K562 (cell line): ENCODE results near the gene CDC45. TPM values are rescaled to one million over a fixed set of nuclear protein-coding genes. Genes with fewer than 3 reads are reported as not detected.

Experiments used
- ARNT ChIP-seq, 2 experiments: fragments of 450-650 bp; IDR thresholded peaks; 2 replicates each; pipeline ENCODE4 v1.6.1; 2016; ENCODE audit warnings: mild to moderate bottlenecking in 1 of 2
- BRF1 ChIP-seq: IDR thresholded peaks from 3 replicates; pipeline ENCODE4 v1.6.1; 2011; ENCODE audit warnings: borderline replicate concordance, mild to moderate bottlenecking; ENCODE audit not compliant: insufficient read length; ENCODE audit errors: extremely low read depth
- C11orf30 ChIP-seq: fragments of 450-650 bp; IDR thresholded peaks from 2 replicates; pipeline ENCODE4 v1.6.1; 2016; ENCODE audit warnings: low read depth, mild to moderate bottlenecking
- CBFA2T3 ChIP-seq: fragments of 450-650 bp; IDR thresholded peaks from 2 replicates; pipeline ENCODE4 v1.6.1; 2017
- ELK3 ChIP-seq: fragments of 450-650 bp; formaldehyde crosslinking; IDR thresholded peaks from 2 replicates; pipeline ENCODE4 v1.4.0; 2020; ENCODE audit warnings: mild to moderate bottlenecking
- HIVEP1 ChIP-seq: fragments of 250-450 bp; sonication (Bioruptor Pico); IDR thresholded peaks from 2 replicates; pipeline ENCODE4 v1.4.0; 2020; ENCODE audit warnings: mild to moderate bottlenecking
- JUNB ChIP-seq: fragments of 450-650 bp; formaldehyde crosslinking; conservative IDR thresholded peaks from 2 replicates; pipeline ENCODE4 v1.4.0; 2020; ENCODE audit warnings: mild to moderate bottlenecking
- NELFE ChIP-seq: IDR thresholded peaks from 2 replicates; pipeline ENCODE4 v1.6.1; 2011; ENCODE audit warnings: mild to moderate bottlenecking; ENCODE audit not compliant: insufficient read depth, insufficient read length
- PKNOX1 ChIP-seq: fragments of 450-650 bp; IDR thresholded peaks from 2 replicates; pipeline ENCODE4 v1.6.1; 2016
- SP1 ChIP-seq: sonication (generic); formaldehyde crosslinking; IDR thresholded peaks from 2 replicates; pipeline ENCODE4 v1.8.1; 2022; ENCODE audit warnings: mild to moderate bottlenecking, missing genetic modification reagents
- SRF ChIP-seq, 2 experiments: fragments of 250-450, 450-650 bp in 1 of 2; sonication (Bioruptor Pico) in 1 of 2; sonication (generic) in 1 of 2; formaldehyde crosslinking; IDR thresholded peaks; 2 replicates each; pipeline versions ENCODE4 v1.5.0 to v1.5.1; 2020 to 2022; ENCODE audit warnings: mild to moderate bottlenecking in 1 of 2, missing genetic modification reagents in 1 of 2
- ZNF668 ChIP-seq: fragments of 250-450 bp; sonication (Bioruptor Pico); IDR thresholded peaks from 2 replicates; pipeline ENCODE4 v1.8.0; 2022; ENCODE audit warnings: mild to moderate bottlenecking, inconsistent platforms
- ZSCAN29 ChIP-seq: fragments of 450-650 bp; IDR thresholded peaks from 2 replicates; pipeline ENCODE4 v1.6.1; 2017
- polyA plus RNA-seq, 8 experiments: library from polyadenylated mRNA; depleted of rRNA in 4 of 8; stranded (reverse) in 5 of 8; unstranded in 3 of 8; fragments of >200 nt; fragmentation: Nextera tagmentation in 2 of 8; fragmentation: Illumina TruSeq in 1 of 8; extraction: Ambion mirVana in 2 of 8; extraction: Trizol in 1 of 8; gene quantifications; 2 replicates each; pipeline versions ENCODE4 v1.2.1 to v1.2.3, GENCODE V29; 2011 to 2014; ENCODE audit warnings: inconsistent platforms in 1 of 8, missing spikeins in 1 of 8
- total RNA-seq, 7 experiments: library from RNA; depleted of rRNA in 6 of 7; stranded (reverse); fragments of >200 nt in 6 of 7; fragmentation: Illumina TruSeq in 2 of 7; extraction: Trizol in 2 of 7; gene quantifications; 2 replicates each; pipeline versions ENCODE4 v1.2.1 to v1.2.3, GENCODE V29; 2011 to 2021; ENCODE audit warnings: low replicate concordance in 1 of 7
- TF ChIP-seq, protein P1 (sequence below): IDR thresholded peaks from 2 replicates; pipeline ENCODE4 v1.6.1; 2016; ENCODE audit warnings: missing genetic modification characterization, missing compliant biosample characterization
- TF ChIP-seq, protein P2 (sequence below), 2 experiments: fragments of 200-800 bp in 1 of 2; sonication (Bioruptor generic) in 1 of 2; sonication (generic) in 1 of 2; formaldehyde crosslinking in 1 of 2; IDR thresholded peaks in 1 of 2; conservative IDR thresholded peaks in 1 of 2; 2 replicates each; pipeline versions ENCODE4 v1.5.0 to v1.6.1; 2016 to 2020; ENCODE audit warnings: missing compliant biosample characterization in 1 of 2, missing genetic modification characterization in 1 of 2, missing genetic modification reagents in 1 of 2
- TF ChIP-seq, protein P3 (sequence below), 2 experiments: fragments of 450-650 bp in 1 of 2; IDR thresholded peaks; 2 replicates each; pipeline ENCODE4 v1.6.1; 2011 to 2017; ENCODE audit warnings: low read depth in 2 of 2, antibody characterized with exemption in 1 of 2, borderline replicate concordance in 1 of 2, low read length in 1 of 2, mild to moderate bottlenecking in 1 of 2, mixed read lengths in 1 of 2; ENCODE audit not compliant: control insufficient read depth in 1 of 2
- TF ChIP-seq, protein P4 (sequence below): fragments of 250-450 bp; sonication (Bioruptor Pico); IDR thresholded peaks from 2 replicates; pipeline ENCODE4 v1.5.0; 2021

Gene CDC45
- total and polyA plus RNA-seq, 9 of the 15 experiments (the other 6 are each of a cell fraction or from before 2014, with no cell fraction given): 251 to 580 (median 410) TPM

DNA sequence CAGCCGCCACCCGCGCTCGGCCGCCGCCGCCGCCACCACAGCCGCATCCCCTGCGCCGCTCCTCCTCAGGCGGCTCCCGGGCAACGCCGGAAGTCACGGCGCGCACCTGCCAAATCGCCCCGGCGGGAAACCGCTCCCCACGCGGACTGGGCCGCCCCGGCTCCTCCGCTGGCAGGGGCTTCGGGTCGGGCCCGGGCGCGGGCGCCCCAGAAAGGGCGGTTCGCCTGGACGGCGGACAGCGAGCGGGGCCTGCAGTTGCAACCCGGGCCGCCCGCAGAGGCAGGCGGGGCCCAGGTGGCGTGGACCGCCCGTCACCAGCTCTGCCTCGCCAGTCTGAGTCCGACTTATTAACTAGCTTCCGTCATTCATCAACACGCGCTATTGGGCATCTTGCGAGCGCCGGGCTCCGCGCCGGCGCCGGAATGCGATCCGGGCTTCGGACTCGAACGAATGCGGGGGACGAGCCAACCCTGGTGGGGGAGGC lies 48.0 kb upstream of the CDC45 start, which contains the start of gene HIRA (continued):
- TF ChIP-seq PKNOX1: no peak
- TF ChIP-seq, protein P1, sequence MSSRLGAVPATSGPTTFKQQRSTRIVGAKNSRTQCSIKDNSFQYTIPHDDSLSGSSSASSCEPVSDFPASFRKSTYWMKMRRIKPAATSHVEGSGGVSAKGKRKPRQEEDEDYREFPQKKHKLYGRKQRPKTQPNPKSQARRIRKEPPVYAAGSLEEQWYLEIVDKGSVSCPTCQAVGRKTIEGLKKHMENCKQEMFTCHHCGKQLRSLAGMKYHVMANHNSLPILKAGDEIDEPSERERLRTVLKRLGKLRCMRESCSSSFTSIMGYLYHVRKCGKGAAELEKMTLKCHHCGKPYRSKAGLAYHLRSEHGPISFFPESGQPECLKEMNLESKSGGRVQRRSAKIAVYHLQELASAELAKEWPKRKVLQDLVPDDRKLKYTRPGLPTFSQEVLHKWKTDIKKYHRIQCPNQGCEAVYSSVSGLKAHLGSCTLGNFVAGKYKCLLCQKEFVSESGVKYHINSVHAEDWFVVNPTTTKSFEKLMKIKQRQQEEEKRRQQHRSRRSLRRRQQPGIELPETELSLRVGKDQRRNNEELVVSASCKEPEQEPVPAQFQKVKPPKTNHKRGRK: no peak
- no peak for TF ChIP-seq ZSCAN29
- no peak for TF ChIP-seq NELFE
- TF ChIP-seq SRF (CRISPR knock-in tag; IDR thresholded peaks at IDR 0.05): no peak; a peak in 1 of 4 replicates
- peak; percentile 83; the same call in 1 of the 2 replicates for TF ChIP-seq HIVEP1 (CRISPR knock-in tag)
- TF ChIP-seq, protein P2, sequence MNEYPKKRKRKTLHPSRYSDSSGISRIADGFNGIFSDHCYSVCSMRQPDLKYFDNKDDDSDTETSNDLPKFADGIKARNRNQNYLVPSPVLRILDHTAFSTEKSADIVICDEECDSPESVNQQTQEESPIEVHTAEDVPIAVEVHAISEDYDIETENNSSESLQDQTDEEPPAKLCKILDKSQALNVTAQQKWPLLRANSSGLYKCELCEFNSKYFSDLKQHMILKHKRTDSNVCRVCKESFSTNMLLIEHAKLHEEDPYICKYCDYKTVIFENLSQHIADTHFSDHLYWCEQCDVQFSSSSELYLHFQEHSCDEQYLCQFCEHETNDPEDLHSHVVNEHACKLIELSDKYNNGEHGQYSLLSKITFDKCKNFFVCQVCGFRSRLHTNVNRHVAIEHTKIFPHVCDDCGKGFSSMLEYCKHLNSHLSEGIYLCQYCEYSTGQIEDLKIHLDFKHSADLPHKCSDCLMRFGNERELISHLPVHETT (CRISPR knock-in tag; conservative IDR thresholded peaks at IDR 0.05 in 1 of 2, IDR thresholded peaks at IDR 0.05 in 1 of 2): no peak
- TF ChIP-seq ZNF668: no peak
- no peak for TF ChIP-seq C11orf30
- no peak for TF ChIP-seq SP1 (CRISPR knock-in tag)
- TF ChIP-seq ARNT (IDR thresholded peaks at IDR 0.05): no peak
- TF ChIP-seq BRF1: no peak
- TF ChIP-seq CBFA2T3: no peak
- TF ChIP-seq JUNB (CRISPR knock-in tag): no peak
- TF ChIP-seq, protein P3, sequence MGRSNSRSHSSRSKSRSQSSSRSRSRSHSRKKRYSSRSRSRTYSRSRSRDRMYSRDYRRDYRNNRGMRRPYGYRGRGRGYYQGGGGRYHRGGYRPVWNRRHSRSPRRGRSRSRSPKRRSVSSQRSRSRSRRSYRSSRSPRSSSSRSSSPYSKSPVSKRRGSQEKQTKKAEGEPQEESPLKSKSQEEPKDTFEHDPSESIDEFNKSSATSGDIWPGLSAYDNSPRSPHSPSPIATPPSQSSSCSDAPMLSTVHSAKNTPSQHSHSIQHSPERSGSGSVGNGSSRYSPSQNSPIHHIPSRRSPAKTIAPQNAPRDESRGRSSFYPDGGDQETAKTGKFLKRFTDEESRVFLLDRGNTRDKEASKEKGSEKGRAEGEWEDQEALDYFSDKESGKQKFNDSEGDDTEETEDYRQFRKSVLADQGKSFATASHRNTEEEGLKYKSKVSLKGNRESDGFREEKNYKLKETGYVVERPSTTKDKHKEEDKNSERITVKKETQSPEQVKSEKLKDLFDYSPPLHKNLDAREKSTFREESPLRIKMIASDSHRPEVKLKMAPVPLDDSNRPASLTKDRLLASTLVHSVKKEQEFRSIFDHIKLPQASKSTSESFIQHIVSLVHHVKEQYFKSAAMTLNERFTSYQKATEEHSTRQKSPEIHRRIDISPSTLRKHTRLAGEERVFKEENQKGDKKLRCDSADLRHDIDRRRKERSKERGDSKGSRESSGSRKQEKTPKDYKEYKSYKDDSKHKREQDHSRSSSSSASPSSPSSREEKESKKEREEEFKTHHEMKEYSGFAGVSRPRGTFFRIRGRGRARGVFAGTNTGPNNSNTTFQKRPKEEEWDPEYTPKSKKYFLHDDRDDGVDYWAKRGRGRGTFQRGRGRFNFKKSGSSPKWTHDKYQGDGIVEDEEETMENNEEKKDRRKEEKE (IDR thresholded peaks at IDR 0.05; ENCODE audit: borderline replicate concordance in 1 of 2, control insufficient read depth in 1 of 2, low read depth in 2 of 2, low read length in 1 of 2): no peak
- 0 out of 2 replicates have a peak, but pooled peaks have one; percentile 10 for TF ChIP-seq ELK3 (CRISPR knock-in tag)
- TF ChIP-seq, protein P4, sequence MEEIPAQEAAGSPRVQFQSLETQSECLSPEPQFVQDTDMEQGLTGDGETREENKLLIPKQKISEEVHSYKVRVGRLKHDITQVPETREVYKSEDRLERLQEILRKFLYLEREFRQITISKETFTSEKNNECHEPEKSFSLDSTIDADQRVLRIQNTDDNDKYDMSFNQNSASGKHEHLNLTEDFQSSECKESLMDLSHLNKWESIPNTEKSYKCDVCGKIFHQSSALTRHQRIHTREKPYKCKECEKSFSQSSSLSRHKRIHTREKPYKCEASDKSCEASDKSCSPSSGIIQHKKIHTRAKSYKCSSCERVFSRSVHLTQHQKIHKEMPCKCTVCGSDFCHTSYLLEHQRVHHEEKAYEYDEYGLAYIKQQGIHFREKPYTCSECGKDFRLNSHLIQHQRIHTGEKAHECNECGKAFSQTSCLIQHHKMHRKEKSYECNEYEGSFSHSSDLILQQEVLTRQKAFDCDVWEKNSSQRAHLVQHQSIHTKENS (CRISPR knock-in tag): no peak
